Transverse colon (tissue), 4 donors: Measurements from ENCODE around the gene ZNF622. TPM values are rescaled to one million over a fixed set of nuclear protein-coding genes. Genes with fewer than 3 reads are reported as not detected.

Experiments used
- DNase-seq: peaks from one replicate; pipeline ENCODE4 v3.0.0-alpha.2; 2019
- H3K27ac ChIP-seq, 4 donors: fragments of 200-600 bp; sonication (generic); 2 replicates each; pipeline ENCODE4 v1.5.1; 2016 to 2018; ENCODE audit warnings: inconsistent platforms in 4 of 4
- H3K27me3 ChIP-seq: fragments of 200-600 bp; sonication (generic); 2 replicates; pipeline ENCODE4 v1.5.1; 2017; ENCODE audit warnings: inconsistent platforms
- H3K36me3 ChIP-seq, 4 donors: fragments of 200-600 bp; sonication (generic); 2 replicates each; pipeline ENCODE4 v1.5.1; 2017 to 2019; ENCODE audit warnings: inconsistent platforms in 4 of 4
- H3K4me1 ChIP-seq, 4 donors: fragments of 200-600 bp; sonication (generic); 2 replicates each; pipeline ENCODE4 v1.5.1; 2017 to 2020; ENCODE audit warnings: inconsistent platforms in 4 of 4
- H3K4me3 ChIP-seq, 4 donors: fragments of 200-600 bp; sonication (generic); 1 replicate in 1 of 4; 2 replicates in 3 of 4; pipeline versions ENCODE4 v1.5.1 to v1.6.1; 2017 to 2019; ENCODE audit warnings: inconsistent platforms in 4 of 4
- H3K9me3 ChIP-seq, 2 donors: fragments of 200-600 bp; sonication (generic); 2 replicates each; pipeline ENCODE4 v1.5.1; 2017 to 2019; ENCODE audit warnings: inconsistent platforms in 2 of 2
- EP300 ChIP-seq: sonication (generic); formaldehyde crosslinking; IDR thresholded peaks from one replicate; pipeline ENCODE4 v1.6.1; 2017; ENCODE audit warnings: antibody characterized with exemption, low read depth
- POLR2A ChIP-seq: fragments of 450-650 bp; IDR thresholded peaks from one replicate; pipeline ENCODE4 v1.6.1; 2016; ENCODE audit warnings: antibody characterized with exemption, mild to moderate bottlenecking, moderate library complexity
- POLR2AphosphoS5 ChIP-seq, 3 donors: sonication (generic); formaldehyde crosslinking; IDR thresholded peaks; one replicate each; pipeline ENCODE4 v1.6.1; 2016; ENCODE audit warnings: antibody characterized with exemption in 3 of 3
- WGBS, 2 donors: methylation state at CpG; one replicate each; pipeline ENCODE4 v1.1.5; 2018; ENCODE audit warnings: low coverage in 1 of 2; 5-methylcytosine and 5-hydroxymethylcytosine counted together
- in situ Hi-C, 4 donors: fragments of 200-750 bp; cut with MboI; loops; one replicate each; pipeline versions ENCODE4 v1.15.0 to v1.15.1; 2017; ENCODE audit warnings: low sequenced_read_pairs in 3 of 4, low pct_ligation_motif_present in 1 of 4, low pct_unique_long_range_greater_than_20kb in 1 of 4
- intact Hi-C: fragments of 100-400 bp; cut with DNase I; formaldehyde crosslinking; loops from one replicate; pipeline ENCODE4 v1.15.1; 2023; ENCODE audit warnings: low total_unique reads
- total RNA-seq, 4 donors: library from RNA; depleted of rRNA; stranded (reverse); fragments of >200 nt; gene quantifications; one replicate each; pipeline ENCODE4 v1.1.0, GENCODE V29; 2016
- TF ChIP-seq, protein P1 (sequence below), 5 experiments: fragments of 200-600 bp in 3 of 5; fragments of 450-650 bp in 2 of 5; sonication (generic) in 3 of 5; IDR thresholded peaks; 1 replicate in 2 of 5; 2 replicates in 3 of 5; pipeline ENCODE4 v1.5.1; 2016 to 2017; ENCODE audit warnings: antibody characterized with exemption in 5 of 5, inconsistent platforms in 3 of 5, mild to moderate bottlenecking in 2 of 5, moderate library complexity in 1 of 5

Gene ZNF622
- total RNA-seq, 4 donors from 2014 or later: 21.3 to 137 (median 48.2) TPM

DNA sequence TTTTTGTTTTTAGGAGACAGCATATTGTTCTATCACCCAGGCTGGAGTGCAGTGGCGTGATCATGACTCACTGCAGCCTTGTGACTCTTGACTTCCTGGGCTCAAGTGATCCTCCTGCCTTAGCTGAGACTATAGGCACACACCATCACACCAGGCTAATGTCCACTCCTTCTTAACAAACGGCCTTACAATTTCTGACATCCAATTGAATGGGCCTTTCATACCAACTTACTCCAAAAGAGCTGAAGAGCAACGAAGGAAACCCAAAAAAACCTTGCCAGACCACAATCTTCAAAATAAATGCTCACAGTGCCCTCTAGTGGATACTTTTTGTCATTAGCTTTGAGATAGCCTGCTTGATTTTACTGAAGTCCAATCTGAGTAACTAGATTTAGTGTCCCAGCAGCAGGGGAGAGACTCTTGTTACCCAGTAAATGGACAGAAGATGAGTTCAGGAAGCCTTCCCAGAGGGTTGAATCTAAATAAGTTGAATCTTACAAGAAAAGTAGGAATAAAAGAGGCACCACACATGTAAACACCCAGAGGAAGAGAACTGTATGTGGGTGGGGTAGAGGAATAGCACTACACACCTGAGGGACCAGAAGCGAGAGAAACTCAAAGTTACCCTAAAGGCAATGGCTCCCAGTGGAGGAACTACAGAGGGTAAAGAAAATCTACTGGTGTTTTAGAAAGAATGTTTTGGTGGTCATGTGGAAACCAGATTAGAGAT is 9.3 kb downstream of the ZNF622 start:
- in situ Hi-C loops (loop anchor here in 2 of 4 donors (10.0 kb wide), 1 partner anchor 291 kb away; no protein-coding TSS in a partner anchor), intact Hi-C loops (no loop called here)
- H3K9me3 ChIP-seq: no peaks in the 10 kb centered on the region
- H3K36me3 ChIP-seq: peaks cover 0 to 60% (median 19%) of the 10 kb centered on the region in 4 donors
- 40 to 41% methylated on average over 2 to 4 of the region's 4 CpGs for WGBS, 2 donors
- H3K27ac ChIP-seq: peak overlapping the region in 1 of 4 donors; percentile 2
- DNase-seq: peak; percentile 20
- TF ChIP-seq POLR2A: no peak
- TF ChIP-seq, protein P1, sequence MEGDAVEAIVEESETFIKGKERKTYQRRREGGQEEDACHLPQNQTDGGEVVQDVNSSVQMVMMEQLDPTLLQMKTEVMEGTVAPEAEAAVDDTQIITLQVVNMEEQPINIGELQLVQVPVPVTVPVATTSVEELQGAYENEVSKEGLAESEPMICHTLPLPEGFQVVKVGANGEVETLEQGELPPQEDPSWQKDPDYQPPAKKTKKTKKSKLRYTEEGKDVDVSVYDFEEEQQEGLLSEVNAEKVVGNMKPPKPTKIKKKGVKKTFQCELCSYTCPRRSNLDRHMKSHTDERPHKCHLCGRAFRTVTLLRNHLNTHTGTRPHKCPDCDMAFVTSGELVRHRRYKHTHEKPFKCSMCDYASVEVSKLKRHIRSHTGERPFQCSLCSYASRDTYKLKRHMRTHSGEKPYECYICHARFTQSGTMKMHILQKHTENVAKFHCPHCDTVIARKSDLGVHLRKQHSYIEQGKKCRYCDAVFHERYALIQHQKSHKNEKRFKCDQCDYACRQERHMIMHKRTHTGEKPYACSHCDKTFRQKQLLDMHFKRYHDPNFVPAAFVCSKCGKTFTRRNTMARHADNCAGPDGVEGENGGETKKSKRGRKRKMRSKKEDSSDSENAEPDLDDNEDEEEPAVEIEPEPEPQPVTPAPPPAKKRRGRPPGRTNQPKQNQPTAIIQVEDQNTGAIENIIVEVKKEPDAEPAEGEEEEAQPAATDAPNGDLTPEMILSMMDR (IDR thresholded peaks at IDR 0.05): peak; percentile 63 to 75 (median 70)
- H3K4me3 ChIP-seq: no peak overlapping the region
- no peaks in the 10 kb centered on the region for H3K27me3 ChIP-seq
- peaks cover 8 to 54% (median 14%) of the 10 kb centered on the region in 4 donors for H3K4me1 ChIP-seq

DNA sequence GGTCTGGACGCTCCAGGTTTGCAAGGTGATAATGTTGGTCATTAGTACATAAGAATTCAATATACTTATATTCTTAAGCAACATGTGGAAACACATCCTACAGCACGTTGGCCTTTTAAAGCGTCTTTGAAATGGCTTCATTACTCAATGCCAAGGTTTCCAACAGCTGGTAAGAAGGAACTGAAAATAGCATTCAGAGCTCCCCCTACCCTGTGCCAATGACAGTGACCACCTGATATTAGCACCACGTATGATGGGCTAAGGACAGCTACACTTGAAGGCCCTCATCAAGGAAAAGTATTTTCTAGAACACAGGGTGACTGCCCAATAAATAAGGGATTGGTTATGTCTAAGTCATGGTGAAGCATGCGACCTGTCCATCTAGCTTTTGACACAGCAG is 9.9 kb downstream of the ZNF622 start:
- Histone ChIP-seq H3K4me1 (peaks cover 8 to 48% (median 14%) of the 10 kb centered on the region in 4 donors), H3K36me3 (peaks cover 0 to 60% (median 21%) of the 10 kb centered on the region in 4 donors), H3K27me3 (no peaks in the 10 kb centered on the region), H3K4me3 (no peak overlapping the region), H3K9me3 (no peaks in the 10 kb centered on the region), H3K27ac (no peak overlapping the region)
- DNase-seq: no peak
- 78 to 92% methylated on average over 4 to 5 of the region's 5 CpGs for WGBS, 2 donors
- in situ Hi-C loops (loop anchor here in 2 of 4 donors (10.0 kb wide), 1 partner anchor 291 kb away; no protein-coding TSS in a partner anchor), intact Hi-C loops (no loop called here)
- TF ChIP-seq POLR2A (no peak), EP300 (no peak), POLR2AphosphoS5 (IDR thresholded peaks at IDR 0.05) (no peak)
- TF ChIP-seq, protein P1 (IDR thresholded peaks at IDR 0.05): no peak

DNA sequence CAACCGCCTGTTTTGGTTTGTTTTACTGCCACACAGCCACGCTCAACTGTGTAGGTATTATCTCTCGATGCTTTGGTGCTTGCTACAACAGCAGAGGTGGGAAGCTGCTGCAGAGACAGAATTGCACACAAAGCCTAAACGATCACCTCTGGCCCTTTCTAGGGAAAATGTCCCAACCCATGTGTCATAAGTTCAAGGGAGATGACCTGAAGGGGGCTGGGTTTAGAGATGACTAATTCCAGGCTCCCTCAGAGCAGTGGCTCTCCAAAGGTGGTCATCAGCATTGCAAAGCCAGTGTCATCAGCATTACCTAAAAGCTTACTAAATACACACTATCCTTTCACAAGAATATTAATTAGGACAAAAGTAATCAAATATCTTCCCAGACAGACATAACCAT is 10.9 kb downstream of the ZNF622 start:
- Histone ChIP-seq H3K4me1 (peaks cover 4 to 38% (median 14%) of the 10 kb centered on the region in 4 donors), H3K36me3 (peaks cover 0 to 69% (median 25%) of the 10 kb centered on the region in 4 donors), H3K9me3 (no peaks in the 10 kb centered on the region), H3K4me3 (no peak overlapping the region), H3K27me3 (no peaks in the 10 kb centered on the region), H3K27ac (no peak overlapping the region)
- DNase-seq: no peak
- in situ Hi-C loops: loop anchor here in 2 of 4 donors (10.0 kb wide), 1 partner anchor 290 kb away; no protein-coding TSS in a partner anchor
- intact Hi-C loops: no loop called here
- WGBS, 2 donors: 80 to 92% methylated on average over 1 to 4 of the region's 4 CpGs
- TF ChIP-seq POLR2AphosphoS5 (IDR thresholded peaks at IDR 0.05) (no peak), EP300 (no peak), POLR2A (no peak)
- TF ChIP-seq, protein P1 (IDR thresholded peaks at IDR 0.05): no peak

DNA sequence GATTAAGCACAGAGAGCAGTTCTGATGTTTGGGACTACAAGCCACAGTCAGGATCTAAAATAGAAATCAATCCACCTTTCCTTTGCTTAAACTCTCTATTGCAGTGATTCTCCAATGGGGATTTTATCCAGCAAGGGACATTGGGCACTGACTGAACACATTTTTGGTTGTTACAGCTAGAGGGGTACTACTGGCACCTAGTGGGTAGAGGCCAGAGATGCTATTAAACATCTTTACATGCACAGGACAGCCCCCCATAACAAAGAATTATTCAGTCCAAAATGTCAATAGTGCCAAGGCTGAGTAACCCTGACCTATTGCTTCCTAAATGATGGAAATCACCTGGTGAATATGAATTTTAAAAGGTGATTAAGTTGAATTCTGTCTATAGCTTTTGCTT is 12.0 kb downstream of the ZNF622 start:
- Histone ChIP-seq H3K4me1 (peaks cover 0 to 28% (median 14%) of the 10 kb centered on the region in 4 donors), H3K27me3 (no peaks in the 10 kb centered on the region), H3K9me3 (no peaks in the 10 kb centered on the region), H3K36me3 (peaks cover 0 to 71% (median 30%) of the 10 kb centered on the region in 4 donors), H3K4me3 (no peak overlapping the region), H3K27ac (no peak overlapping the region)
- intact Hi-C loops: no loop called here
- in situ Hi-C loops: loop anchor here in 2 of 4 donors (10.0 kb wide), 1 partner anchor 289 kb away; no protein-coding TSS in a partner anchor
- TF ChIP-seq, protein P1 (IDR thresholded peaks at IDR 0.05): no peak
- TF ChIP-seq POLR2A (no peak), POLR2AphosphoS5 (IDR thresholded peaks at IDR 0.05) (no peak), EP300 (no peak)
- no peak for DNase-seq
